CD14-positive monocyte (primary cell): ENCODE data around the gene NOPCHAP1. TPM values are rescaled to one million over a fixed set of nuclear protein-coding genes. Genes with fewer than 3 reads are reported as not detected.
"Not testable (repeated sequence)": the region's sequence is repeated elsewhere in the genome, so short reads cannot be mapped to it uniquely, and the experiment has no call there.

Experiments used
- DNase-seq, 3 donors: peaks; one replicate each; pipeline ENCODE4 v3.0.0-alpha.2; 2011 to 2022
- H2AFZ ChIP-seq: 2 replicates; pipeline ENCODE4 v1.6.0; 2012; ENCODE audit warnings: mild to moderate bottlenecking, low read depth, low read length, inconsistent platforms; ENCODE audit not compliant: insufficient read depth, poor library complexity, severe bottlenecking
- H3K27ac ChIP-seq, 2 donors: 1 replicate in 1 of 2; 2 replicates in 1 of 2; pipeline ENCODE4 v1.5.1; 2012 to 2013; ENCODE audit warnings: low read length in 2 of 2, control low read depth in 1 of 2, inconsistent platforms in 1 of 2, low read depth in 1 of 2, mild to moderate bottlenecking in 1 of 2
- H3K27me3 ChIP-seq, 2 donors: one replicate each; pipeline versions ENCODE4 v1.6.0 to v1.6.1; 2011 to 2013; ENCODE audit warnings: low read length in 2 of 2; ENCODE audit not compliant: control insufficient read depth in 2 of 2, insufficient read depth in 2 of 2
- H3K36me3 ChIP-seq, 2 donors: replicated peaks in 1 of 2; 1 replicate in 1 of 2; 2 replicates in 1 of 2; pipeline versions ENCODE4 v1.5.1 to v1.6.1; 2012 to 2013; ENCODE audit warnings: low read length in 2 of 2, control low read depth in 1 of 2, inconsistent platforms in 1 of 2, mild to moderate bottlenecking in 1 of 2; ENCODE audit not compliant: insufficient read depth in 2 of 2, control insufficient read depth in 1 of 2
- H3K4me1 ChIP-seq, 2 donors: 1 replicate in 1 of 2; 2 replicates in 1 of 2; pipeline versions ENCODE4 v1.5.1 to v1.6.1; 2012 to 2013; ENCODE audit warnings: low read length in 2 of 2, control low read depth in 1 of 2, inconsistent platforms in 1 of 2, mild to moderate bottlenecking in 1 of 2, moderate library complexity in 1 of 2; ENCODE audit not compliant: insufficient read depth in 2 of 2, control insufficient read depth in 1 of 2
- H3K4me2 ChIP-seq: replicated peaks from 2 replicates; pipeline ENCODE3; 2012; ENCODE audit warnings: low read length, moderate library complexity, mild to moderate bottlenecking; ENCODE audit not compliant: poor library complexity, severe bottlenecking; ENCODE audit errors: extremely low read depth
- H3K4me3 ChIP-seq, 3 experiments: fragments of 200-600 bp in 1 of 3; sonication (generic) in 1 of 3; replicated peaks in 1 of 3; 1 replicate in 2 of 3; 2 replicates in 1 of 3; pipeline ENCODE4 v1.5.1; 2011 to 2013; ENCODE audit warnings: low read length in 3 of 3, mild to moderate bottlenecking in 3 of 3, control low read depth in 2 of 3, low read depth in 2 of 3, inconsistent platforms in 1 of 3, moderate library complexity in 1 of 3
- H3K79me2 ChIP-seq: 2 replicates; pipeline ENCODE4 v1.6.0; 2012; ENCODE audit warnings: mild to moderate bottlenecking, control low read depth, inconsistent platforms, low read length, moderate library complexity; ENCODE audit not compliant: insufficient read depth
- H3K9ac ChIP-seq: 2 replicates; pipeline ENCODE4 v1.6.0; 2017; ENCODE audit warnings: low read length, mild to moderate bottlenecking; ENCODE audit not compliant: insufficient read depth, poor library complexity, severe bottlenecking
- H3K9me3 ChIP-seq, 2 donors: replicated peaks in 1 of 2; 1 replicate in 1 of 2; 2 replicates in 1 of 2; pipeline versions ENCODE4 v1.5.1 to v1.6.1; 2012 to 2013; ENCODE audit warnings: low read length in 2 of 2, control low read depth in 1 of 2; ENCODE audit not compliant: control insufficient read depth in 1 of 2, insufficient read depth in 1 of 2
- H4K20me1 ChIP-seq: 2 replicates; pipeline ENCODE4 v1.6.0; 2012; ENCODE audit warnings: mild to moderate bottlenecking, low read length, control low read depth, moderate library complexity; ENCODE audit not compliant: insufficient read depth
- H3K27ac Mint-ChIP-seq, 7 donors: one replicate each; pipeline ENCODE4 v1.8.0; 2020; ENCODE audit warnings: mild to moderate bottlenecking in 7 of 7, mixed read lengths in 7 of 7, moderate library complexity in 6 of 7, inconsistent platforms in 2 of 7
- H3K27me3 Mint-ChIP-seq, 3 donors: one replicate each; pipeline ENCODE4 v1.8.0; 2021 to 2022; ENCODE audit warnings: low read depth in 3 of 3, mild to moderate bottlenecking in 3 of 3, mixed read lengths in 3 of 3, moderate library complexity in 3 of 3, inconsistent platforms in 1 of 3
- H3K36me3 Mint-ChIP-seq, 2 donors: one replicate each; pipeline ENCODE4 v1.8.0; 2020; ENCODE audit warnings: mixed read lengths in 2 of 2, inconsistent platforms in 1 of 2, mild to moderate bottlenecking in 1 of 2
- H3K4me1 Mint-ChIP-seq: one replicate; pipeline ENCODE4 v1.8.0; 2020; ENCODE audit warnings: mild to moderate bottlenecking, mixed read lengths
- H3K4me3 Mint-ChIP-seq, 2 donors: one replicate each; pipeline ENCODE4 v1.8.0; 2020; ENCODE audit warnings: mild to moderate bottlenecking in 2 of 2, mixed read lengths in 2 of 2, moderate library complexity in 1 of 2
- H3K9me3 Mint-ChIP-seq, 7 donors: one replicate each; pipeline ENCODE4 v1.8.0; 2020 to 2022; ENCODE audit warnings: mixed read lengths in 7 of 7, mild to moderate bottlenecking in 6 of 7, moderate library complexity in 6 of 7, inconsistent platforms in 2 of 7
- WGBS: methylation state at CpG from one replicate; pipeline ENCODE4 v1.1.5; 2013; ENCODE audit warnings: missing lambda C conversion rate; ENCODE audit not compliant: insufficient coverage; 5-methylcytosine and 5-hydroxymethylcytosine counted together
- intact Hi-C, 2 donors: fragments of 100-400 bp; cut with micrococcal nuclease; formaldehyde crosslinking; loops; one replicate each; pipeline versions ENCODE4 v1.15.0 to v1.15.1; 2023
- polyA plus RNA-seq, 3 donors: library from polyadenylated mRNA; depleted of rRNA in 1 of 3; unstranded in 2 of 3; stranded (reverse) in 1 of 3; fragments of 300-500 nt in 2 of 3; fragments of >200 nt in 1 of 3; fragmentation: Illumina TruSeq in 2 of 3; gene quantifications; 1 replicate in 2 of 3; 2 replicates in 1 of 3; pipeline ENCODE4 v1.2.3, GENCODE V29; 2012 to 2021
- TF ChIP-seq, protein P1 (sequence below): fragments of 200-600 bp; IDR thresholded peaks from one replicate; pipeline ENCODE4 v1.8.0; 2022; ENCODE audit warnings: antibody characterized with exemption, mild to moderate bottlenecking

The NOPCHAP1 gene
- polyA plus RNA-seq, 3 donors = 2.6 to 14.0 (median 12.0) TPM

DNA sequence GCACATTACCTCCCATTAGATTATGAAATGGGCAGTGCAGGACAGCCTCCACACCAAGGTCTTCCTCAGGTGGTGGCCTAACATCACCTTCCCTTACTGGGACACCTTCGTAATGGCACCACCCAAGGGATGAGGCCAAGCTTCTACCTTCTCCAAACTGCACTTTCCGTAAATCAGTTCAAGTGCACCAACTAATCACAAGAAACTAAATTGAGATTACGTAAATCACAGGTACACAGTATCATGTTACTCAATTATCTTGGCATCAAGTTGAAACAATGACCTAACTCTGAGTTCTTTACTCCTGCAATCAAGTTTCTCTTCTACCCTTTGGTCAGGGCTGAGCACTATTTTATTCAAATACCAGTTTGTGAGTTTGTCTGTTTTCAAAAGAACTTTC, 41.9 kb upstream of the NOPCHAP1 start:
- Histone ChIP-seq H4K20me1 (no peaks in the 10 kb centered on the region), H3K27ac (no peak overlapping the region), H2AFZ (no peak overlapping the region), H3K9ac (no peak overlapping the region), H3K79me2 (no peaks in the 10 kb centered on the region), H3K36me3 (no peaks in the 10 kb centered on the region), H3K4me2 (no peak overlapping the region), H3K27me3 (no peaks in the 10 kb centered on the region), H3K4me3 (no peak overlapping the region), H3K4me1 (no peaks in the 10 kb centered on the region), H3K9me3 (peaks cover 4 to 9% of the 10 kb centered on the region in 2 donors)
- intact Hi-C loops = no loop called here
- H3K36me3 Mint-ChIP-seq = no peaks in the 10 kb centered on the region
- 100% methylated on average over 3 of the region's 3 CpGs for WGBS
- H3K4me3 Mint-ChIP-seq = no peak overlapping the region
- peaks cover 3 to 17% (median 7%) of the 10 kb centered on the region in 7 donors for H3K9me3 Mint-ChIP-seq
- no peaks in the 10 kb centered on the region for H3K4me1 Mint-ChIP-seq
- H3K27ac Mint-ChIP-seq = peak overlapping the region in 1 of 7 donors; percentile 55
- TF ChIP-seq, protein P1, sequence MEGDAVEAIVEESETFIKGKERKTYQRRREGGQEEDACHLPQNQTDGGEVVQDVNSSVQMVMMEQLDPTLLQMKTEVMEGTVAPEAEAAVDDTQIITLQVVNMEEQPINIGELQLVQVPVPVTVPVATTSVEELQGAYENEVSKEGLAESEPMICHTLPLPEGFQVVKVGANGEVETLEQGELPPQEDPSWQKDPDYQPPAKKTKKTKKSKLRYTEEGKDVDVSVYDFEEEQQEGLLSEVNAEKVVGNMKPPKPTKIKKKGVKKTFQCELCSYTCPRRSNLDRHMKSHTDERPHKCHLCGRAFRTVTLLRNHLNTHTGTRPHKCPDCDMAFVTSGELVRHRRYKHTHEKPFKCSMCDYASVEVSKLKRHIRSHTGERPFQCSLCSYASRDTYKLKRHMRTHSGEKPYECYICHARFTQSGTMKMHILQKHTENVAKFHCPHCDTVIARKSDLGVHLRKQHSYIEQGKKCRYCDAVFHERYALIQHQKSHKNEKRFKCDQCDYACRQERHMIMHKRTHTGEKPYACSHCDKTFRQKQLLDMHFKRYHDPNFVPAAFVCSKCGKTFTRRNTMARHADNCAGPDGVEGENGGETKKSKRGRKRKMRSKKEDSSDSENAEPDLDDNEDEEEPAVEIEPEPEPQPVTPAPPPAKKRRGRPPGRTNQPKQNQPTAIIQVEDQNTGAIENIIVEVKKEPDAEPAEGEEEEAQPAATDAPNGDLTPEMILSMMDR = no peak
- H3K27me3 Mint-ChIP-seq = peaks cover 3 to 7% (median 6%) of the 10 kb centered on the region in 3 donors
- no peak for DNase-seq

DNA sequence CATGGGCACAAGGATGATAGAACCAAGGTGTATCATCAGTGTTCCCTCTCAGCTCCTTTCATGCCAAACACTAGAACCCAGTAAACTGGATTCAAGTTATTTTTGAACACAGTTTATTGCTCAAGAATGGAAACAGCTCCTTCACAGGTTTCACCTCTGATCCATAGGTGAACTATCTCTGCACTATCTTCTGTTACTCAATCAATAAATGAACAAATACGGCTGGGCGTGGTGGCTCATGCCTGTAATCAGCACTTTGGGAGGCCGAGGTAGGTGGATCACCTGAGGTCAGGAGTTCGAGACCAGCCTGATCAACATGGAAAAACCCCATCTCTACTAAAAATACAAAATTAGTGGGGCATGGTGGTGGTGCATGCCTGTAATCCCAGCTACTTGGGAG, 37.4 kb upstream of the NOPCHAP1 start:
- H2AFZ ChIP-seq, H3K9me3 ChIP-seq, H3K27ac Mint-ChIP-seq, H4K20me1 ChIP-seq, H3K36me3 ChIP-seq, DNase-seq, H3K4me1 ChIP-seq, H3K9me3 Mint-ChIP-seq, H3K4me1 Mint-ChIP-seq, H3K4me2 ChIP-seq, intact Hi-C loops, H3K79me2 ChIP-seq, H3K4me3 ChIP-seq, H3K9ac ChIP-seq, H3K27me3 Mint-ChIP-seq, H3K27me3 ChIP-seq, H3K36me3 Mint-ChIP-seq, H3K27ac ChIP-seq, H3K4me3 Mint-ChIP-seq: not testable (repeated sequence)
- WGBS = no CpG with 5 or more reads among the region's 4 CpGs
